GM12865 (cell line): ENCODE data around the gene SMS.
"Not testable (repeated sequence)": the region's sequence is repeated elsewhere in the genome, so short reads cannot be mapped to it uniquely, and the experiment has no call there.

ENCODE experiments used
- DNase-seq: peaks from one replicate; pipeline ENCODE4 v3.0.0; 2010; ENCODE audit warnings: low read depth
- H3K4me3 ChIP-seq: 2 replicates; pipeline ENCODE4 v1.5.1; 2011; ENCODE audit warnings: mild to moderate bottlenecking, low read depth, low read length, control low read depth
- CTCF ChIP-seq: IDR thresholded peaks from 2 replicates; pipeline ENCODE4 v1.5.1; 2011; ENCODE audit warnings: low read length, control low read depth, low read depth, inconsistent platforms; ENCODE audit not compliant: insufficient read depth; ENCODE audit errors: missing control alignments

Gene SMS

DNA sequence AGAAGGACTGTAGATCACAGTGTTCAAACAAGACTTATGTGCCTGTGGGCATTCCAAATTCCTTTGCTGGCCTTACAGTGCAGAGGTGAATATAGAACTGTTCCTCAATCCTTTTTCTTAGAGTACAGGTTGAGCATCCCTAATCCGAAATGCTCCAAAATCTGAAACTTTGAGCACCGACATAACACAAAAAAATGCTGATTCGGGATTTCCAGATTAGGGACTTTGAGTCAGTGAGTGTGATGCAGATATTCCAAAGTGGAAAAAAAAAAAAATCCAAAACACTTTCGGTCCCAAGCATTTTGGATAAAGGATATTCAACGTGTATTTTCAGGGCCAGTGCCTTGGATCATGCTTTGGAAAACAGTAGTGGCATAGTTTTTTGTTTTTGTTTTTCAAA is 9.2 kb downstream of the SMS start:
- DNase-seq = no peak
- TF ChIP-seq CTCF = no peak
- H3K4me3 ChIP-seq = no peak overlapping the region

GRCh38 chrX:21950557-21950956 is 10.0 kb downstream of the SMS start:
- not testable (repeated sequence) for DNase-seq

GRCh38 chrX:21952624-21953023 is 12.1 kb downstream of the SMS start:
- H3K4me3 ChIP-seq = no peak overlapping the region
- no peak for DNase-seq
- no peak for TF ChIP-seq CTCF

More at GRCh38 chrX:21950557-21950956, 10.0 kb downstream of the SMS start:
- not testable (repeated sequence) for H3K4me3 ChIP-seq

DNA sequence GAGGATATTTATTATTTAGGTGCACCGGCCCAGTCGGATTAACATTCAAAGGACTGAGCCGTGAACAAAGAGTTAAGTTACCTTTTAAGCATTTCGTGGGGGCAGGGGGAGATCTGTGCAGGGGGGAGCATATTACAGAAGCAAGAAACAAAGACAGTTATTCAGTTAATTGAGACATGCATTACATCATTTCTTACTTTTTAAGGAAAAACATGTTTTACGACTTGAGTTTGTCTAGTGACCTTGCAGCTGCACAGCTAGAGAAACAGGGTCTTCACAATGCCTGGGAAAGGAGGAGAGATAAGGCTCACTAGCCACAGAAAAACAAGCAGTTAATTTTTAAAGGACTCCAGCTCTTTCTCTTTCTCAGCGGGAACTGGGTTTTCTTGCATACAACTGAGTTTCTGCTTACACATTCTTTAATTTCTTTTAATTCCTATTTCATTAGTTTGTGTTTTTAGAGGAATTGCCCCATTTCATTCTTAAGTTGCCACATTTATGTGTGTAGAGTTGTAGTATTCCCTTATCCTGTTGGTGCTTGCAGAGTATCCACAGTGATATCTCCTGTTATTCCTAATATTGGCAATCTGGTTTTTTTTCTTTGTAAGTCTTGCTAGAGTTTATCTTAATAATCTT is 12.8 kb downstream of the SMS start:
- H3K4me3 ChIP-seq, DNase-seq: not testable (repeated sequence)

DNA sequence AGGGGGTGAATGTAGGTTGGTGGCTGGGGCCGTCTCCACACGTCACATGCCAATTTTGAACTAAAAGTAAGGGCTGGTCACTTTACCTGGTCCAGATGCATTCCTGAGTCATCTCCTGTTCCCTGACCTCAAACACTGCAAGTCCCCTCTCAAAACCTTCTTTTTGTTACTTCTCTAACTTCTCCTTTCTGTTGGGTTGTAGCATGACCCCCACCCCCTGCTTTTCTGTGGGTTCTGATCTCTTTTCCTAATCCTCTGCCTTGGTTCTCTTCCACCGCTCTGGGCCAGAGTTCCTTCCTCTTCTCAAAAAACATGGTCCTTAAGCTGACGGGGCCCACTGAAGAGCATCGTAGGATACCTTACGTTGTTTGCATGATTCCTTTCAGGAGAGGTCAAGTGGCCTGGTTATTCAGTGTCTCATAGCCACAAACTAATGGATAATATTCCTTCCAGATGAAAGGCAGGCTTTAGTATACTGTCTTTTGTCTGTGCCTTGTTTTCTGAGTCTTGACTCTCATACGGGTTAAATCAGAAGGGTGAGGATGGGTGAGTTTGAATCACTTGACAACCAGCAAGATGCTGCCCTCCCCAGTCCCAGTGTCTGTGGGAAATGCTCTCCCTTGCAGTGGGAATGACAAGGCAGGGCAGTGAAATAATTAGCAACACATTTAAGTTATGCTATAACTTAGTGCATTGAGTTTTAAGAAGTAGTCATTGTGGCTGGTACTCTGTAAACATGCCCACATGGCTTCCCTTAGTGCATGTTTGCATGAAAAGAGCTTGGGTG is 15.1 kb downstream of the SMS start:
- DNase-seq = no peak
- TF ChIP-seq CTCF = no peak
- no peak overlapping the region for H3K4me3 ChIP-seq

DNA sequence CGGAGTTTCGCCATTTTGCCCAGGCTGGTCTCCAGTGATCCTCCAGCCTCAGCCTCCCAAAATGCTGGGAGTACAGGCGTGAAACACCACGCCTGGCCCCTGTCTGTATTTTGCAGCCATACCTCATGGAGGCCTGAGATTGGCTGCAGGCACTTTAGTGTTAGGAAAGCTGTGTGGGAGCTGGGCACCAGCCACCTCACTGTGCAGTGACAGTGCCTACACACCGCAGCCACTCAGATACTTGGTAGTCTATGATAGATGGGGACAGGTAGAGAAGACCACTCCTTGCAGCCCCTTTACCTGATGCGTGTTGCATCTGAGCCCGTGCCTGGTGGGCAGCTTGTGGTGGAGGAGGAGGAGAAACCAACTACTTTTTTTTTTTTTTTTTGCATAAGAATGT is 16.3 kb downstream of the SMS start:
- no peak for DNase-seq
- no peak overlapping the region for H3K4me3 ChIP-seq
- no peak for TF ChIP-seq CTCF

GRCh38 chrX:21958187-21958586 is 17.7 kb downstream of the SMS start:
- no peak overlapping the region for H3K4me3 ChIP-seq
- DNase-seq = no peak
- TF ChIP-seq CTCF = no peak

DNA sequence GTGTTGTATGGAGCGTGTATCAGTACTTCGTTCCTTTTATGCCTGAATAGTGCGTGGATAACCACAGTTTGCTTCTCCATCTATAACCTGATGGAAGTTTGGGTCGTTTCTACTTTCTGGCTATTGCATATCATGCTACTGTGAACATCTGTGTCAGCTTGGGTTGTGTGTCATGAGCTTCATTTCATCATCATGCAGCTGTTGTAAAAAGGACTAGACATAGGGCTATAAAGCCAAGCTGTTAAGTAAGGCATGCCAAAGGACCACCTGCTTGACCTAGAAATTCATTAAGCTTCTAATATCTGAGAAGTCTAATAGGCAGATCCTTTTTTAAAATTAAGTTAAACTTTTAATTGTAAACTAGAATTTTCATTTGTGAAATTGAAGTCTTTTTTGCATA is 18.4 kb downstream of the SMS start:
- TF ChIP-seq CTCF = no peak
- H3K4me3 ChIP-seq = no peak overlapping the region
- no peak for DNase-seq
